Endothelial cell (in vitro differentiated cells): ENCODE results near the gene CLEC10A. TPM values are rescaled to one million over a fixed set of nuclear protein-coding genes. Genes with fewer than 3 reads are reported as not detected.
A peak's percentile ranks its signal among the peaks of the same experiment; 100 is the strongest.
"Not testable (repeated sequence)": the region's sequence is repeated elsewhere in the genome, so short reads cannot be mapped to it uniquely, and the experiment has no call there.

ENCODE experiments used
- DNase-seq: peaks from one replicate; pipeline ENCODE4 v3.0.0; 2021; ENCODE audit warnings: low spot score
- H3K27ac Mint-ChIP-seq: one replicate; pipeline ENCODE4 v1.8.0; 2021; ENCODE audit warnings: mixed read lengths, inconsistent platforms; ENCODE audit not compliant: unreplicated experiment
- H3K27me3 Mint-ChIP-seq: one replicate; pipeline ENCODE4 v1.8.0; 2021; ENCODE audit warnings: mild to moderate bottlenecking, moderate library complexity, mixed read lengths, inconsistent platforms; ENCODE audit not compliant: unreplicated experiment
- H3K36me3 Mint-ChIP-seq: one replicate; pipeline ENCODE4 v1.8.0; 2021; ENCODE audit warnings: mild to moderate bottlenecking, low read depth, mixed read lengths, inconsistent platforms; ENCODE audit not compliant: unreplicated experiment
- H3K4me1 Mint-ChIP-seq: one replicate; pipeline ENCODE4 v1.8.0; 2021; ENCODE audit warnings: mild to moderate bottlenecking, mixed read lengths, inconsistent platforms; ENCODE audit not compliant: unreplicated experiment
- H3K4me3 Mint-ChIP-seq: one replicate; pipeline ENCODE4 v1.8.0; 2021; ENCODE audit warnings: mild to moderate bottlenecking, mixed read lengths, inconsistent platforms; ENCODE audit not compliant: unreplicated experiment
- H3K9me3 Mint-ChIP-seq: one replicate; pipeline ENCODE4 v1.8.0; 2021; ENCODE audit warnings: mixed read lengths, inconsistent platforms; ENCODE audit not compliant: unreplicated experiment
- long read RNA-seq: library from polyadenylated mRNA; unstranded; transcript quantifications from one replicate; pipeline ENCODE4 v2.0.0, GENCODE V29; 2020; ENCODE audit not compliant: unreplicated experiment
- total RNA-seq: library from RNA; stranded (reverse); fragmentation: NEBNext Ultra II Directional; extraction: Animal tissue kit (Norgen Biotek cat#: 25700); gene quantifications from one replicate; pipeline ENCODE4 v1.2.1, GENCODE V29; 2021; ENCODE audit not compliant: unreplicated experiment
- TF ChIP-seq, protein P1 (sequence below): fragments of 200-600 bp; sonication (generic); IDR thresholded peaks from one replicate; pipeline ENCODE4 v1.5.0; 2021; ENCODE audit warnings: antibody characterized with exemption; ENCODE audit not compliant: unreplicated experiment

CLEC10A gene, protein sequence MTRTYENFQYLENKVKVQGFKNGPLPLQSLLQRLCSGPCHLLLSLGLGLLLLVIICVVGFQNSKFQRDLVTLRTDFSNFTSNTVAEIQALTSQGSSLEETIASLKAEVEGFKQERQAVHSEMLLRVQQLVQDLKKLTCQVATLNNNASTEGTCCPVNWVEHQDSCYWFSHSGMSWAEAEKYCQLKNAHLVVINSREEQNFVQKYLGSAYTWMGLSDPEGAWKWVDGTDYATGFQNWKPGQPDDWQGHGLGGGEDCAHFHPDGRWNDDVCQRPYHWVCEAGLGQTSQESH
- total RNA-seq = 30.4 TPM
- long read RNA-seq, transcript CLEC10A-202 (9 exons, 1,646 nt) = major isoform, 15 of 35 reads
- long read RNA-seq, transcript CLEC10A-201 (9 exons, 1,797 nt) = minor isoform, 5 of 35 reads
- long read RNA-seq, transcript CLEC10A-204 (9 exons, 1,442 nt) = minor isoform, 5 of 35 reads
- long read RNA-seq, partial matches to known transcripts = 0 of 35 reads
- long read RNA-seq, other reads (novel, unspliced or antisense) = 7 of 35 reads

DNA sequence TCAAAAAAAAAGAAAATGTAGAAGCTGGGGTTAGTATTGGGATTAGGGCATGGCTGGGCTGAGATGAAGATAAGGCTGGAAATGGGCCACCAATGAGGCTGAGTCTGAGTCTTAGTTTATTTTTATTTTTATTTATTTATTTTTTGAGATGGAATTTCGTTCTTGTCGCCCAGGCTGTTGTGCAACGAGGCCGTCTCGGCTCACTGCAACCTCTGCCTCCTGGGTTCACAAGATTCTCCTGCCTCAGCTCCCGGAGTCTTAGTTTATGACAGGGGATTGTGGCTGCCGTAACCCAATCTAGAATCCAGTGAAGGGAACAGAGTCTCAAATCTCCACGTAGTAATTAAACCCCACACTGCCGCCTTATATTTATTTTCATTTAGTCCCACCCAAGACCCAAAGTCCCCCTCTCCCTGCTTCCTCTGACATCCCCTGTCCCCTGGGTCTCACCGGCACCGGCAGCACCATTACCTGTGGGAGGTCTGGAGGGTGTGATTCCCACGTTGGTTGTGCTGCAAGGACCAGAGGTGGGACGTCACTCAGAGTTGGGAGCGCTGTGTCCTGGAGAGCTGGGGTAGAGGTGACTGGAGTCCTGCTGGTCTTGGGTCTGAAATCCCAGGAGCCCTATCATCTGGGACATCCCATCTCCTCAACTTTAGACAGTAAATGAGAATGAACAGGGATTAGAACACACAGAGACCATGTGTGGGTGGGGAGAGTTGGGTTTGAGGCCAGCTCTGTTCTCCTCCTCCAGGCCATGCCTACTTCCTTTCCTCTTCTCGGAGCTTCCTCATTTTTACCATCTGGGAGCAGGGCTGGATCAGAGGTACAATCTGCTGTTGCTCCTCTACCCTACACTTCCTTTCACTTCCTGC is at the start of gene CLEC10A:
Gene CLEC10A, minus strand, starts transcription at position 671 of the 875 bp plus-strand sequence. CDS start 1,439 bp downstream, outside the sequence.
- DNase-seq = no peak
- no peak within 1 kb of the TSS for H3K4me3 Mint-ChIP-seq
- TF ChIP-seq, protein P1, sequence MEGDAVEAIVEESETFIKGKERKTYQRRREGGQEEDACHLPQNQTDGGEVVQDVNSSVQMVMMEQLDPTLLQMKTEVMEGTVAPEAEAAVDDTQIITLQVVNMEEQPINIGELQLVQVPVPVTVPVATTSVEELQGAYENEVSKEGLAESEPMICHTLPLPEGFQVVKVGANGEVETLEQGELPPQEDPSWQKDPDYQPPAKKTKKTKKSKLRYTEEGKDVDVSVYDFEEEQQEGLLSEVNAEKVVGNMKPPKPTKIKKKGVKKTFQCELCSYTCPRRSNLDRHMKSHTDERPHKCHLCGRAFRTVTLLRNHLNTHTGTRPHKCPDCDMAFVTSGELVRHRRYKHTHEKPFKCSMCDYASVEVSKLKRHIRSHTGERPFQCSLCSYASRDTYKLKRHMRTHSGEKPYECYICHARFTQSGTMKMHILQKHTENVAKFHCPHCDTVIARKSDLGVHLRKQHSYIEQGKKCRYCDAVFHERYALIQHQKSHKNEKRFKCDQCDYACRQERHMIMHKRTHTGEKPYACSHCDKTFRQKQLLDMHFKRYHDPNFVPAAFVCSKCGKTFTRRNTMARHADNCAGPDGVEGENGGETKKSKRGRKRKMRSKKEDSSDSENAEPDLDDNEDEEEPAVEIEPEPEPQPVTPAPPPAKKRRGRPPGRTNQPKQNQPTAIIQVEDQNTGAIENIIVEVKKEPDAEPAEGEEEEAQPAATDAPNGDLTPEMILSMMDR = no peak
- peaks cover 3% of the 10 kb centered on the region for H3K27me3 Mint-ChIP-seq
- peak within 1 kb of the TSS; percentile 57 for H3K27ac Mint-ChIP-seq
- H3K36me3 Mint-ChIP-seq = peaks cover 28% of the 10 kb centered on the region
- no peaks in the 10 kb centered on the region for H3K9me3 Mint-ChIP-seq
- peaks cover 51% of the 10 kb centered on the region for H3K4me1 Mint-ChIP-seq

DNA sequence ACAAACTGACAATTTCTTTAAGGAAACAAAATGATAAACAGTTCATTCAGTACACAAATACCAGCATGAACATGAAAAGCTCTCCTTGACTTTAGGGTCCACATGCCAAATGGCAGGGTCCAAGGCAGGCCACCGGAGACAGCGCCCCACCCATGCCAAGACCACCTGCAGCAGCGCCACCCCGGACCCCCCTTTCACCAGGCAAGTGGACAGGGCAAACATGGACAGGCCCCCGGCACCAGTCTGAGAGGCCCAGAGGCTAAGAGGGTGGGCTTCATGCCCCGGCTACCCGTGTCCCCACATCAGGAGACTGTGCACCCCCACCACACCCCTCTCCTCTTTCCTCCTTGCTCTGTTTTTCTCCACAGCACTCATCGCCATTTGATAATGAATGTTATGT is 49.3 kb upstream of the CLEC10A start:
- TF ChIP-seq, protein P1 = no peak
- H3K36me3 Mint-ChIP-seq = peaks cover 3% of the 10 kb centered on the region
- peak overlapping the region; percentile 95 for H3K27ac Mint-ChIP-seq
- H3K4me1 Mint-ChIP-seq = peaks cover 47% of the 10 kb centered on the region
- H3K9me3 Mint-ChIP-seq = no peaks in the 10 kb centered on the region
- H3K27me3 Mint-ChIP-seq = peaks cover 9% of the 10 kb centered on the region
- no peak for DNase-seq
- no peak overlapping the region for H3K4me3 Mint-ChIP-seq

DNA sequence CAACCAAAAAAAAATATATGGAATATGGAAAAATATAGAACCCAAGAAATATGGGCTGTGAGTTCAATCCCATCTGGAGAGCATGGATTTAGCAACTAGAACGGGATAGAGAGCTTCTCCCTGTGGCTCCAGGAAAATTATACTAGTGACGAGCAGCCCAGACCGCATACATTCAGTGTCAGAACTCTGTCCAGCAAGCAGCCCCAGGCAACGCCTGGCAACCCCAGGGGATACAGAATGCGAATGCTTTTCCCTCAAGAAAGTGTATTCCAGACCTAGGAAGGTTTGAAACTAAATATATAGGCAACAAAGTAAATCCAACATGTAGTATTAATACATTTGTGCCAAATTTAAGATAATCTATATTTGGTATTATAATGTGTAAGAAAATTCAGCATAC is 48.1 kb upstream of the CLEC10A start:
- Mint-ChIP-seq H3K27me3 (peaks cover 8% of the 10 kb centered on the region), H3K27ac (no peak overlapping the region), H3K4me1 (peaks cover 38% of the 10 kb centered on the region), H3K36me3 (peaks cover 3% of the 10 kb centered on the region), H3K9me3 (no peaks in the 10 kb centered on the region), H3K4me3 (no peak overlapping the region)
- TF ChIP-seq, protein P1 = no peak
- DNase-seq = no peak

DNA sequence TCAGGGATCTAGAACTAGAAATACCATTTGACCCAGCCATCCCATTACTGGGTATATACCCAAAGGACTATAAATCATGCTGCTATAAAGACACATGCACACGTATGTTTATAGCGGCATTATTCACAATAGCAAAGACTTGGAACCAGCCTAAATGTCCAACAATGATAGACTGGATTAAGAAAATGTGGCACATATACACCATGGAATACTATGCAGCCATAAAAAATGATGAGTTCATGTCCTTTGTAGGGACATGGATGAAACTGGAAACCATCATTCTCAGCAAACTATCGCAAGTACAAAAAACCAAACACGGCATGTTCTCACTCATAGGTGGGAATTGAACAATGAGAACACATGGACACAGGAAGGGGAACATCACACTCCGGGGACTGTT is 47.5 kb upstream of the CLEC10A start:
- not testable (repeated sequence) for H3K36me3 Mint-ChIP-seq, H3K27me3 Mint-ChIP-seq, H3K9me3 Mint-ChIP-seq, H3K27ac Mint-ChIP-seq, H3K4me3 Mint-ChIP-seq, DNase-seq
- H3K4me1 Mint-ChIP-seq = peaks cover 33% of the 10 kb centered on the region

DNA sequence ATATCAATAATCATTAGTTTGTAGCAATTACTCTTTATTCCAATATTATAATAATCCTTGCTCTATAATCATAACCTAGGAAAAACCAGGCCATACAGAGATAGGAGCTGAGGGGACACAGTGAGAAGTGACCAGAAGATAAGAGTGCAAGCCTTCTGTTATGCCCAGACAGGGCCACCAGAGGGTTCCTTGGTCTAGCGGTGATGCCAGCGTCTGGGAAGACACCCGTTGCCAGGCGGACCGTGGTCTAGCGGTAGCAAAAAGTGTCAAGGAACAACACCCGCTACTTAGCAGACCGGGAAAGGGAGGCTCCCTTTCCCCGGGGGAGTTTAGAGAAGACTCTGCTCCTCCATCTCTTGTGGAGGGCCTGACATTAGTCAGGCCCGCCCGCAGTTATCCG is 46.3 kb upstream of the CLEC10A start:
- H3K4me3 Mint-ChIP-seq, H3K27ac Mint-ChIP-seq, DNase-seq, H3K27me3 Mint-ChIP-seq, H3K9me3 Mint-ChIP-seq, H3K36me3 Mint-ChIP-seq: not testable (repeated sequence)
- peaks cover 26% of the 10 kb centered on the region for H3K4me1 Mint-ChIP-seq
